ENCODE results near the gene SCAF4.
"Not testable (repeated sequence)": the region's sequence is repeated elsewhere in the genome, so short reads cannot be mapped to it uniquely, and the experiment has no call there.

SCAF4 gene

GRCh38 chr21:31667639-31668038 is 64.3 kb downstream of the SCAF4 start:
- no peak for DNase-seq

- DNase-seq, result no peak
Measured at GRCh38 chr21:31667132-31667531, 64.8 kb downstream of the SCAF4 start.

GRCh38 chr21:31666445-31667010 is 65.4 kb downstream of the SCAF4 start:
- DNase-seq, result no peak

GRCh38 chr21:31665869-31666268 is 66.0 kb downstream of the SCAF4 start:
- DNase-seq, result not testable (repeated sequence)

- no peak for DNase-seq
Measured at GRCh38 chr21:31665397-31665796, 66.5 kb downstream of the SCAF4 start.

GRCh38 chr21:31663584-31664249 is 68.2 kb downstream of the SCAF4 start:
- no peak for DNase-seq

- no peak for DNase-seq
Measured at GRCh38 chr21:31660591-31660990, 71.3 kb downstream of the SCAF4 start.

GRCh38 chr21:31660259-31660565 is 71.7 kb downstream of the SCAF4 start:
- DNase-seq, result no peak

- peak; percentile 99 for DNase-seq
Measured at GRCh38 chr21:31659536-31660258, 72.2 kb downstream of the SCAF4 start, which contains the start of gene SOD1. Gene SOD1 (plus strand): TSS chr21:31659693. CDS start chr21:31659770, 77 bp downstream.

- no peak for DNase-seq
Measured at GRCh38 chr21:31659286-31659535, 72.7 kb downstream of the SCAF4 start.

- no peak for DNase-seq
Measured at GRCh38 chr21:31658053-31658452, 73.9 kb downstream of the SCAF4 start.

- no peak for DNase-seq
Measured at GRCh38 chr21:31656199-31657095, 75.5 kb downstream of the SCAF4 start.

- DNase-seq, result not testable (repeated sequence)
Measured at GRCh38 chr21:31654821-31655580, 76.9 kb downstream of the SCAF4 start.

GRCh38 chr21:31654340-31654739 is 77.6 kb downstream of the SCAF4 start:
- no peak for DNase-seq

- not testable (repeated sequence) for DNase-seq
Measured at GRCh38 chr21:31651491-31651890, 80.4 kb downstream of the SCAF4 start.

GRCh38 chr21:31650930-31651329 is 81.0 kb downstream of the SCAF4 start:
- DNase-seq, result no peak

- no peak for DNase-seq
Measured at GRCh38 chr21:31647650-31648049, 84.3 kb downstream of the SCAF4 start.

GRCh38 chr21:31644643-31645042 is 87.3 kb downstream of the SCAF4 start:
- no peak for DNase-seq

- DNase-seq, result no peak
Measured at GRCh38 chr21:31641416-31641922, 90.4 kb downstream of the SCAF4 start.

- no peak for DNase-seq
Measured at GRCh38 chr21:31636874-31637273, 95.0 kb downstream of the SCAF4 start.

GRCh38 chr21:31634993-31635392 is 96.9 kb downstream of the SCAF4 start:
- no peak for DNase-seq

- not testable (repeated sequence) for DNase-seq
Measured at GRCh38 chr21:31631881-31632280, 100.0 kb downstream of the SCAF4 start.
